ENCODE measurements around the gene CAMSAP2. TPM values are rescaled to one million over a fixed set of nuclear protein-coding genes. Genes with fewer than 3 reads are reported as not detected.

The CAMSAP2 gene
- total RNA-seq, 1 experiment from 2014 or later, result 25.0 TPM

DNA sequence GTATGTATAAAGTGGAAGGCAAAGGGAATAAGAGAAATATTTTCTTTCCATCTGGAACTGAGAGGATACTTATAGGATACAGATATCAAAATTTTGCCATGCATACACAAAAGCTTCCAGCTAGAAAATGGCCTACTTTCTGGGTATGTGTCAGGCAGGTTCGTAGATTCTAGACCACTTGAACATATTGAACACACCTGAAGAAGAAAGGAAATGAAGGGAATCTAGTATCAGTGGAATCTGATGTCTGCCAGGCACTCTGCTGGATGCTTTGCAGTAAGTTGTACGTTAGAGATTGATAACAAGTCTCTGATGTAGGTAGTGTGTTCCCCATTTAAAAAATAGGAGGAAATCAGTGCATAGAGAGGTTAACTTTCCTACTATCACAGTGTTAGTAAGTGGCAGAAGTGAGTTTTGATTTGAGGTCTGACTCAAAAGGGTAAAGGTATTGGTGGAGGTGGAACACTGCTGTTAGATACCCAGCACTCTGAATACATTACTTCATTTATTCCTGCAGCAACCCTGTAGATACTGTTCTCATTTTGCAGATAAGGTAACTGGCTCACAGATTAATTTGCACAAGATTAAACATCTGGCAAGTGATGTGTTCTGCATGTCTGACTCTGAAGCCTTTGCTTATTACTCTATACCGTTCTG, 3.0 kb downstream of the CAMSAP2 start:
- Histone ChIP-seq H3K9me3 (ENCODE audit: control insufficient read depth in 1 of 2, insufficient read depth in 1 of 2, low read depth in 1 of 2, low read length in 2 of 2) (no peaks in the 10 kb centered on the region), H3K4me1 (ENCODE audit: control insufficient read depth in 1 of 2, insufficient read depth in 2 of 2, low read length in 2 of 2) (peaks cover 12 to 28% of the 10 kb centered on the region in 2 experiments; a peak in 3 of 4 replicates), H3K4me3 (replicated peaks in 1 of 2; ENCODE audit: low read depth in 1 of 2, low read length in 2 of 2) (no peak overlapping the region), H3K9ac (ENCODE audit: low read length) (no peak overlapping the region), H3K36me3 (ENCODE audit: control insufficient read depth in 1 of 2, insufficient read depth in 2 of 2, low read length in 2 of 2) (no peaks in the 10 kb centered on the region), H2AFZ (ENCODE audit: low read depth, low read length, poor library complexity, severe bottlenecking) (no peak overlapping the region), H3K79me2 (ENCODE audit: insufficient read depth, low read length) (peaks cover 66% of the 10 kb centered on the region), H3K27ac (ENCODE audit: low read depth, low read length) (no peak overlapping the region), H3K4me2 (ENCODE audit: low read length) (peak overlapping the region; percentile 94; the same call in 1 of the 2 replicates), H3K9me2 (ENCODE audit: insufficient read depth) (no peaks in the 10 kb centered on the region), H4K20me1 (ENCODE audit: insufficient read depth) (no peaks in the 10 kb centered on the region; the same call in 1 of the 2 replicates), H3K27me3 (ENCODE audit: insufficient read depth, low read length) (no peaks in the 10 kb centered on the region)
- intact Hi-C loops (cut with micrococcal nuclease), result no loop called here
- ChIA-PET CTCF (no interaction called here), POLR2A (no interaction called here), RAD21 (ENCODE audit: low non-redundant PET in 1 of 2, low total read pairs in 2 of 2, uncharacterized antibody in 2 of 2, unreplicated experiment in 2 of 2) (no interaction called here)
- TF ChIP-seq TCF7L2 (IDR thresholded peaks at IDR 0.05; ENCODE audit: borderline replicate concordance, extremely low read depth, insufficient read depth, insufficient read length) (no peak), ZFX (IDR thresholded peaks at IDR 0.05) (no peak), SIN3A (IDR thresholded peaks at IDR 0.05; ENCODE audit: low read depth) (no peak), EGR1 (IDR thresholded peaks at IDR 0.05; ENCODE audit: low read depth) (no peak), EZH2 (IDR thresholded peaks at IDR 0.05) (no peak), CEBPB (IDR thresholded peaks at IDR 0.05; ENCODE audit: low read depth) (no peak), RAD21 (IDR thresholded peaks at IDR 0.05; ENCODE audit: low read depth) (no peak), POLR2A (IDR thresholded peaks at IDR 0.05; ENCODE audit: borderline replicate concordance, extremely low read depth, insufficient read depth, insufficient read length) (no peak), ELF1 (IDR thresholded peaks at IDR 0.05; ENCODE audit: borderline replicate concordance, low read depth) (no peak), FOSL1 (IDR thresholded peaks at IDR 0.05; ENCODE audit: low read depth) (no peak), JUND (IDR thresholded peaks at IDR 0.05) (no peak), SRF (IDR thresholded peaks at IDR 0.05; ENCODE audit: low read depth) (no peak), POLR2AphosphoS5 (IDR thresholded peaks at IDR 0.05; ENCODE audit: low read depth, low read length) (no peak), EZH2phosphoT487 (IDR thresholded peaks at IDR 0.05; ENCODE audit: borderline replicate concordance) (no peak), YY1 (IDR thresholded peaks at IDR 0.05; ENCODE audit: extremely low read depth, insufficient replicate concordance, low read depth, low read length) (no peak)
- TF ChIP-seq, protein P1, sequence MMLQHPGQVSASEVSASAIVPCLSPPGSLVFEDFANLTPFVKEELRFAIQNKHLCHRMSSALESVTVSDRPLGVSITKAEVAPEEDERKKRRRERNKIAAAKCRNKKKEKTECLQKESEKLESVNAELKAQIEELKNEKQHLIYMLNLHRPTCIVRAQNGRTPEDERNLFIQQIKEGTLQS (IDR thresholded peaks at IDR 0.05), result no peak
- TF ChIP-seq, protein P2, sequence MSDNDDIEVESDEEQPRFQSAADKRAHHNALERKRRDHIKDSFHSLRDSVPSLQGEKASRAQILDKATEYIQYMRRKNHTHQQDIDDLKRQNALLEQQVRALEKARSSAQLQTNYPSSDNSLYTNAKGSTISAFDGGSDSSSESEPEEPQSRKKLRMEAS (IDR thresholded peaks at IDR 0.05), result no peak
- TF ChIP-seq, protein P3, sequence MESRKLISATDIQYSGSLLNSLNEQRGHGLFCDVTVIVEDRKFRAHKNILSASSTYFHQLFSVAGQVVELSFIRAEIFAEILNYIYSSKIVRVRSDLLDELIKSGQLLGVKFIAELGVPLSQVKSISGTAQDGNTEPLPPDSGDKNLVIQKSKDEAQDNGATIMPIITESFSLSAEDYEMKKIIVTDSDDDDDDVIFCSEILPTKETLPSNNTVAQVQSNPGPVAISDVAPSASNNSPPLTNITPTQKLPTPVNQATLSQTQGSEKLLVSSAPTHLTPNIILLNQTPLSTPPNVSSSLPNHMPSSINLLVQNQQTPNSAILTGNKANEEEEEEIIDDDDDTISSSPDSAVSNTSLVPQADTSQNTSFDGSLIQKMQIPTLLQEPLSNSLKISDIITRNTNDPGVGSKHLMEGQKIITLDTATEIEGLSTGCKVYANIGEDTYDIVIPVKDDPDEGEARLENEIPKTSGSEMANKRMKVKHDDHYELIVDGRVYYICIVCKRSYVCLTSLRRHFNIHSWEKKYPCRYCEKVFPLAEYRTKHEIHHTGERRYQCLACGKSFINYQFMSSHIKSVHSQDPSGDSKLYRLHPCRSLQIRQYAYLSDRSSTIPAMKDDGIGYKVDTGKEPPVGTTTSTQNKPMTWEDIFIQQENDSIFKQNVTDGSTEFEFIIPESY (IDR thresholded peaks at IDR 0.05; ENCODE audit: extremely low read depth, insufficient replicate concordance, low read length), result no peak
- TF ChIP-seq, protein P4, sequence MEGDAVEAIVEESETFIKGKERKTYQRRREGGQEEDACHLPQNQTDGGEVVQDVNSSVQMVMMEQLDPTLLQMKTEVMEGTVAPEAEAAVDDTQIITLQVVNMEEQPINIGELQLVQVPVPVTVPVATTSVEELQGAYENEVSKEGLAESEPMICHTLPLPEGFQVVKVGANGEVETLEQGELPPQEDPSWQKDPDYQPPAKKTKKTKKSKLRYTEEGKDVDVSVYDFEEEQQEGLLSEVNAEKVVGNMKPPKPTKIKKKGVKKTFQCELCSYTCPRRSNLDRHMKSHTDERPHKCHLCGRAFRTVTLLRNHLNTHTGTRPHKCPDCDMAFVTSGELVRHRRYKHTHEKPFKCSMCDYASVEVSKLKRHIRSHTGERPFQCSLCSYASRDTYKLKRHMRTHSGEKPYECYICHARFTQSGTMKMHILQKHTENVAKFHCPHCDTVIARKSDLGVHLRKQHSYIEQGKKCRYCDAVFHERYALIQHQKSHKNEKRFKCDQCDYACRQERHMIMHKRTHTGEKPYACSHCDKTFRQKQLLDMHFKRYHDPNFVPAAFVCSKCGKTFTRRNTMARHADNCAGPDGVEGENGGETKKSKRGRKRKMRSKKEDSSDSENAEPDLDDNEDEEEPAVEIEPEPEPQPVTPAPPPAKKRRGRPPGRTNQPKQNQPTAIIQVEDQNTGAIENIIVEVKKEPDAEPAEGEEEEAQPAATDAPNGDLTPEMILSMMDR (IDR thresholded peaks at IDR 0.05 in 2 of 3, conservative IDR thresholded peaks at IDR 0.05 in 1 of 3; ENCODE audit: borderline replicate concordance in 1 of 3, insufficient read depth in 1 of 3, low read depth in 2 of 3, low read length in 2 of 3), result no peak
- ATAC-seq (no peak), DNase-seq (ENCODE audit: low read depth, low spot score) (no peak)
- BruUV-seq (replicated peaks), result no TSS peak
